NOMO-1 (cell line): ENCODE measurements around the gene USP9X.
"Not testable (repeated sequence)": the region's sequence is repeated elsewhere in the genome, so short reads cannot be mapped to it uniquely, and the experiment has no call there.

Experiments used
- DNase-seq, 2 experiments: peaks; one replicate each; lab custom pipeline; 2025; ENCODE audit not compliant: unreplicated experiment in 2 of 2; lab: John Stamatoyannopoulos, UW

USP9X gene

DNA sequence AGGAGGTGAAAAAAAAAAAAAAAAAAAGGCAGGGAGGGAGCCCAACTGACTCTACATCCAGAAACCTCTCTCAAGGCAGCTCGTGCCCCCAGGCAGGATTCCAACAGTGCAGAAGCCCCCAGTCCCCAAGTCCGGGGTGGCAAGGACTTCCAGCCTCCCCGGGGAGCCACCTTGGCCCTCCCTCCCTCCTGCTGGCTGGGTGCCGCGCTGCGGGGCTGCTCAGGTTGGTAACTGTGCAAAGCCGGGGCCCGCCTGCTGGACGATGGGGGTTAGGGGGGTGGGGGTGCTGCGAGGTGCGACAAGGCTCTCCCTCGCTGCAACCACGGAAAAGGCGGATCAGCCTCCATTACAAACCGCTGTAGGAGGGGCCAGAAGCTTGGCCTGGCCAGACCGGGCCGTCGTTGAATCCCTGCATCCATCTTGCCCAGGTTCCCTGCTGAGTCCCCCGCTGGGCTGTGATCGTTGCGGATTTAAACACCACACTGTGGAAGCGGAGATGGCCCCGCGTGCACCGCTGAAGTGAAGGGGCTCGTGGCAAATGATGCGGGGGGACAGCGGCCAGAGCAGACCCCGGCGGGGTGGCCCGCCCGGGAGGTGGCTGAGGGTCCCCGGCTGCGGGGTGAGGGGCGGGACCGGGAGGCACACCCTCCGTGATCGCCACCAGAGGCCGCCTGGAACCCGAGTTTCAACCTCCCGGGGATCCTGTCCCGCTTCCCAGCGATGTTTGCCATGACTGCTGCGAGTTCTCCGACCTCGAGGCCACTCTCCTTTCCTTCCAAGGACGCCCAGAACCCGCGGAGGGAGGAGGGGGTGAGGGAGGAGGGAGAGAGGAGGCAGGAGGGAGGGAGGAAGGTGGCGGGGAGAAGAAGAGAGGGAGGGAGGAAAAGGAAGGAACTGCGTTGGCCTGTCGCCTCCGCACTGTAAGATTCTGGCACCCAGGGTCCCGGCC, 190.7 kb downstream of the USP9X start:
- peak; percentile 29 to 36 for DNase-seq

DNA sequence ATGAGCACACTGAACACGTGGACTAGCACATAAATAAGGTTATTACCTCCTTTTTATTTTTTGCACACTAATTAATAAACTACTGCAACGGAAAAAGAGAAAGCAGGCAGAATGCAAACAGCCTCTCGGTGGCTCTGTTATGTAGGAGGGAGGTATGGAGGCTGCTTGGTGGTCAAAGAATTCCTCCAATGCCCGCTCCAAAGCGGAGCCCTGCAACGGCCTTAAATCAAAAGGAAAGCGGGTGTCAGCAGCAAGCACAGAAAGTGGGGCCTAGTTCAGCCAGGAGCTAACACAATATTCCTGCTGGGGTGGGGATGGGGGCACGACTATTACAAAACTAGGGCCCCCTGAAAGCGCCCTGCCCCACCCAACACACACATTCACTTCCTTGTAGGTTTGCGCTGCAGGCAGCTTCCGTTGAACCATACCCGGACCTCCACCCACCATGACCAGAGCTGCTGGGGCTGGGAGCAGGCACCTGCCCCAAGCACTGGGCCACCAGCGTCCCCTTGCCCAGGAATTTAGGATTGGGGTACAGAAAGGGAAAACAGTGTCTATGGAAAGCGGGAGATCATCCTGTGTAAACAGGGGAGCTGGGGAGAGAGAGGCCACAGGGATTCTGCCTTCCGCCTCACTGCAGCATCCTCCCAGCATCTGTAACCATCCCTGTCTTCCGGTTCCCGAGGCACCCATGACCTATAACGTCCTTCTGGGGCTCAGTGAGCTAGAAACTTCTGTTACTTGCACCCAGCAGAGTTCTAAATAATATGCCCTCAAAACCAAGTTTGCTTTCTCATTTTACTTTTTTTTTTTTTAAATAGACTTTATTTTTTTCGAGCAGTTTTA, 191.6 kb downstream of the USP9X start:
- peak in 1 of 2 experiments; percentile 14 for DNase-seq

DNA sequence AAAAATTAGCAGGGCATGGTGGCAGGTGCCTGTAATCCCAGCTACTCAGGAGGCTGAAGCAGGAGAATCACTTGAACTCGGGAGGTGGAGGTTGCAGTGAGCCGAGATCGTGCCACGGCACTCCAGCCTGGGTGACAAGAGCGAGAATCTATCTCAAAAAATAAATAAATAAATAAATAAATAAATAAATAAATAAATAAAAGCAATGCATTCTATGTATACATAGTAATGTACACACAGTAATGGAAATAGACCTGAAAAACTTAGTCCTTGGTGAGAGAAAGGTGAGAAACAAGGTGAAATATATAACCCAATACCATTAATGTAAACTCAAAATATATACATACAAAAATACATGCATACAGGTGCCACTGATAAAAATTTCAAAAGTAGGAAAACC, 197.1 kb downstream of the USP9X start:
- not testable (repeated sequence) for DNase-seq

DNA sequence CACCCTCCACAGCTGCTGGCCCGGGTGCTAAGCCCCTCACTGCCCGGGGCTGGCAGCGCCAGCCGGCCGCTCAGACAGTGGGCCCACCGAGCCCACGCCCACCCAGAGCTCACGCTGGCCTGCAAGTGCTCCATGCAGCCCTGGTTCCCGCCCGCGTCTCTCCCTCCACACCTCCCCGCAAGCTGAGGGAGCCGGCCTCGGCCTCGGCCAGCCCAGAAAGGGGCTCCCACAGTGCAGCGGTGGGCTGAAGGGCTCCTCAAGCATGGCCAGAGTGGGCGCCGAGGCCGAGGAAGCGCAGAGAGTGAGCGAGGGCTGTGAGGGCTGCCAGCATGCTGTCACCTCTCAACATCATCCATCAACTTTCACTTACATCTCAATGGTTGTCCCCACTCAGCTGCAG, 200.7 kb downstream of the USP9X start:
- not testable (repeated sequence) for DNase-seq
